Left lobe of liver (tissue), 2 donors: ENCODE data around the gene STYXL1. TPM values are rescaled to one million over a fixed set of nuclear protein-coding genes. Genes with fewer than 3 reads are reported as not detected.
"Not testable (repeated sequence)": the region's sequence is repeated elsewhere in the genome, so short reads cannot be mapped to it uniquely, and the experiment has no call there.

ENCODE experiments used
- ATAC-seq: fragments of 200-7000 bp; cut with Tn5 transposase; one replicate; pipeline ENCODE4 v1.9.1; 2020; ENCODE audit warnings: mild to moderate bottlenecking, moderate library complexity
- DNase-seq: peaks from one replicate; pipeline ENCODE4 v3.0.0-alpha.2; 2020; ENCODE audit warnings: low spot score
- total RNA-seq: library from RNA; stranded (reverse); gene quantifications from one replicate; pipeline ENCODE4 v1.2.1, GENCODE V29; 2021
- donor health status: DM: no; HTN: no; CAD: no; lungs with moderate emphysema.
- donor health status: DM: no; HTN: yes; CAD: no.

The STYXL1 gene
- total RNA-seq, 1 donor from 2014 or later, result 17.6 TPM

DNA sequence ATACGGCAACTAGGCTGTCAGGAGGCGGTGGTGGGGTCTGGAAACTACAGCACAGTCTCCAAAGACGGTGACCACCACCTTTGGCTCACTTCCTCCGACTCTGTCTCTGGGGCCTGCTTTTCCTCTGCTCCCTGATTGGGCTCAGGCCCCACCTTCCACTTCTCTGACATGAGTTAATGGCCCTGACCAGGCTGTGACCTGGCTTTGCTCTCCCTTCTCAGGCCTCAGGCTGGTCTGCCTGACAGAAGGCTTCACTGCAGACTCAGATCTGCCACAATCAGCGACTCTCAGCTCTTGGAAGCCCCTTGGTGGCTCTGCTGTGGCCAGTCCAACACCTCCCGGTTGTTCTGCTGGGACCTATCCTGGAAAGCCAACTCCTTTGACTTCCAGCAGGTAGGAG, 7.7 kb downstream of the STYXL1 start:
- DNase-seq (no peak), ATAC-seq (no peak)

DNA sequence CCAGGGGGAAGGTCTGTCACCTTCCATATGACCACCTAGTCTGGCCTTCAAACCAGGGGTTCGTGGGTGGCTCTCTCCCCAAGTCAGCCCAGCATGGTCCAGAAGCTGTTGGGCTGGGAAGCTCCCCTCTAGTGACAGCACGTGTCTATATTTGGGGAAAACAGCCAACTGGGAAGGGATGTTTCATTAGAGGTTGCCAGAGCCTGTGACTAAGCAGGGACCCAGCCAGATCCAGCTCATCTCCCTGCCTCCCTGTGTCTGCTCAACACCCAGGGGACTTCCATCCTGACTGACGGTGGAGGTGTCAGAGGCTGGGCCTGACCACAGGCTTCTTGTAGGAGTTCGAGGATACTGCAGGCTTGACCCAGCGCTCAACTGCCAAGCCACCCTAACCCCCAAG, 10.5 kb downstream of the STYXL1 start:
- no peak for DNase-seq
- peak; percentile 37 for ATAC-seq

DNA sequence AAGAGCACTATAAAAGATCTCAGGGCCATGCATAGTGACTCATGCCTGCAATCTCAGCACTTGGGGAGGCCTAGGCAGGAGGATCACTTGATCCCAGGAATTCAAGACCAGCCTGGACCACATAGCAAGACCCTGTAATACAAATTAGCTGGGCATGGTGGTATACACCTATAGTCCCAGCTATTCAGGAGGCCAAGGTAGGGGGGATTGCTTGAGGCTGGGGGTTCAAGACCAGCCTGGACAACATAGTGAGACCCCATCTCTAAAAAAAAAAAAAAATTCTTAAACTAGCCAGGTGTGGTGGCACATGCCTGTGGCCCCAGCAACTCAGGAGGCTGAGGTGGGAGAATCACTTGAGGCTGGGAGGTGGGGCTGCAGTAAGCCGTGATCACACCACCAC, 15.8 kb downstream of the STYXL1 start:
- no peak for DNase-seq
- ATAC-seq, result no peak

DNA sequence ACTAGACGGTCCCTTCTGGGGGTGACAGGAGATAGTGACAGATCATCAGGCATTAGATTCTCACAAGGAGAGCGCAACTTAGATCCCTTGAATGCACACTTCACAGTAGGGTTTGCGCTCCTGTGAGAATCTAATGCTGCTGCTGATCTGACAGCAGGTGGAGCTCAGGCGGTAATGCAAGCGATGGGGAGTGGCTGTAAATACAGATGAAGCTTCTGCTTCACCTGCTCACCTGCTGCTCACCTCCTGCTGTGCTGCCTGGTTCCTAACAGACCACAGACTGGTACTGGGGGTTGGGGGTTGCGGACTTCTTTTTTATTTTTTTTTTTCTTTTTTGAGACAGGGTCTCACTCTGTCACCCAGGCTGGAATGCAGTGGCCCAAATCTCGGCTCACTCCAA, 18.1 kb downstream of the STYXL1 start:
- not testable (repeated sequence) for ATAC-seq, DNase-seq

DNA sequence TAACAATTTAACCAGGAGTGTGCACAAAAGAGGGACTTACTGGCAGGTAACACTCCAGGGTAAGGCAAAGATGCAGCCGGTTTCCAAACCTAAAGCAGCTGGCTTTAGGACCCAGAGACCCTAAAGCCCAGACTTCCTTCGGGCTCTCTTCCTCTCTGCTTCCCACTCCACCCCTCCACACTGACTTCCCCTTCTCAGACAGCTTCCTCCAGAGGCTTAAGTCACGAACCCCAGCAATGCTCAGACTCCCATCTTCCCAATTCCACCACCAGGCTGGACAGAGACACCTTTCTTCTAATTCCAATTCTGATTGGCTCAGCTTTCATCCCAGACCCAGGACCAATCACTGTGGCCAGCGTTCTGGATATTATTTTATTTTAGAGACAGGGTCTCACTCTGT, 24.8 kb downstream of the STYXL1 start:
- DNase-seq (no peak), ATAC-seq (peak; percentile 36)

DNA sequence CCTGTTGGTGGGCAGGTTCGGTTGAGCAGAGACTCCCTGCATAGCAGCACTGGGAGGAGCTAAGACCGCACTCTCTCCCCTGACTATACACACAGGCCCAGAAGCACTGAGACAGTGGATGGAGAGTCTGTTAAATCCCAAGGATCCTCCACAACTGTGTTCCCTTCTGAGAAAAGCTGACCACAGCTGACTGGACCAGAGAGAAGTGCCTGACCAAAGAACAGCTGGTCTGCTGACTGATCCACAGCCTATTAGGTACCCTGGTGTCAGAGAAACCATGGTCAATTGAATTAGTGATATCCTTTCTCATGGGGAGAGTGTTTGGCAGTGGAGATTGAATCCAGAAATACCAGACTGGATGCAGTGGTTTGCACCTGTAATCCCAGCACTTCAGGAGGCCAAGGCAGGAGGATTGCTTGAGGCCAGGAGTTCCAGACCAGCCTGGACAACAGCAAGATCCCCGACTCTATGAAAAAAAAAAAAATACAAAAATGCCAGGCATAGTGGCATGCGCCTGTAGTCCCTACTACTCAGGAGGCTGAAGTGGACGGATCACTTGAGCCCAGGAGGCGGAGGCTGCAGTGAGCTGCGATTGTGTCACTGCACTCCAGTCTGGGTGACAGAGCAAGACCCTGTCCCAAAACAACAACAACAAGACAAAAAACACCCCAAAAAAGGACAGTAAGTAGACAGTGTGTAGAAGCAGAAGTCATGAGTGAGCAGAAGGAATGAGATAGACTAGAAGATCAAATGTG, 25.6 kb downstream of the STYXL1 start:
- ATAC-seq (no peak), DNase-seq (no peak)

DNA sequence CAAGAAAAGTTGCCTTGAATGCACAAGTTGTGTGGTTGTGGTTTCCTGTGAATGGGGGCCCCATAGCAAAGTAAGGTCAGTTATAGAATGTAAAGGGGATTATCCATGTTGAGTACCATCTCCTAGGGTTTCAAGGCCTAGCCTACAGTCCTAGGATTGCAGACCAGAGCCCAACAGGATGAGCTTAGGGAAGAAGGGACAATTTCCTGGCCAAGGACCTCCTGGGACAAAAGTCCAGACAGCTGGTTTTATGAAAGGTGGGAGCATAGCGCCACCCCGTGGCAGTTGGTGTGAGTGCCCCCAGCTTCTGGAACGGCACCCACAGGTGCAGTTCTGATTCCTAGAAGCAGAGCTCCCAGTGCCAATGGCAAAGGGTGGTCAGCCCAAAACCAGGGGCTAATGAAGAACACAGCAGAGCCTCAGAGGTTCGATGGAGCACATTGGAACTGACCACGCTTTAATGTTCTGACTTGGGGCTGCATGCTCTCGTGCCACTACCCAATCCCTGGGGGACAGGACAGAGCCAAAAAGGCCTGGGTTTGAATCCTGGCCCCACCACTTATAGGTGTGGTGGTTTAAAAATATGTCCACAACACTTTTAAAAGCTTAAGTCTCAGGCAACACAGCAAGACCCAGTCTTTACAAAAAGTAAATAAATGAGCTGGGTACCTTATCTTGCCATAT, 27.6 kb downstream of the STYXL1 start:
- DNase-seq, result peak; percentile 82
- peak; percentile 99 for ATAC-seq

DNA sequence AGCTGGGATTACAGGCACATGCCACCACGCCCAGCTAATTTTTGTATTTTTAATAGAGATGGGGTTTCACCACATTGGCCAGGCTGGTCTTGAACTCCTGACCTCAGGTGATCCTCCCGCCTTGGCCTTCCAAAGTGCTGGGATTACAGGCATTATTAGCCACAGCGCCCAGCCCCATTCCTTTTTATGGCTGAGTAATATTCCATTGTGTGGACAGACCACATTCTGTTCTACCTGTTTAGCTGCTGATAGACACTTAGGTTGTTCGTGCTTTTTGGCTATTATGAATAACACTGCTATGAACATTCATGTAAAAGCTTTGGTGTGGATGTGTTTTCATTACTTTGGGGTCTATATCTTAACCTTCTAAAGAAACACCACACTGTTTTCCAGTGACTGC, 29.3 kb downstream of the STYXL1 start:
- ATAC-seq, DNase-seq: not testable (repeated sequence)

DNA sequence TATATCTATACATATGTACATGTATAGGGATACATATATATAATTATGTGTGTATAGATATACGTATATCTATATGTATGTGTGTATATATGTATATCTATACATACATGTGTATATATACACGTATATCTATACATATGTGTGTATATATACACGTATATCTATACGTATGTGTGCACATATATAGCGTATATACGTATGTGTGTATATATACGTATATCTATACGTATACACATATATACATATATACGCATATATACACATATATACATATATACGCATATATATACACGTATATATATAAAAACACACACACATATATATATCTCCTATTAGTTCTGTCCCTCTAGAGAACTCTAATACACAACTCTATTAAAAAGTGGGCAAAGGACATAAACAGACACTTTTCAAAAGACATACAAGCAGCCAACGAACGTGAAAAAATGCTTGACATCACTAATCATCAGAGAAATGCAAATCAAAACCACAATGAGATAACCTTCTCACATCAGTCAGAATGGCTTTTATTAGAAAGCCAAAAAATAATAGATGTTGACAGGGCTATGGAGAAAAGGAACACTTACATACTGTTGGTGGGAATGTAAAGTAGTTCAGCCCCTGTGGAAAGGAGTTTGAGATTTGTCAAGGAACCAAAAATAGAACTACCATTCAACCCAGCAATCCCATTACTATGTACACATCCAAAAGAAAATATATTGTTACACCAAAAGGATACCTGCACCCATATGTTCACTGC, 31.4 kb downstream of the STYXL1 start:
- ATAC-seq (no peak), DNase-seq (no peak)

DNA sequence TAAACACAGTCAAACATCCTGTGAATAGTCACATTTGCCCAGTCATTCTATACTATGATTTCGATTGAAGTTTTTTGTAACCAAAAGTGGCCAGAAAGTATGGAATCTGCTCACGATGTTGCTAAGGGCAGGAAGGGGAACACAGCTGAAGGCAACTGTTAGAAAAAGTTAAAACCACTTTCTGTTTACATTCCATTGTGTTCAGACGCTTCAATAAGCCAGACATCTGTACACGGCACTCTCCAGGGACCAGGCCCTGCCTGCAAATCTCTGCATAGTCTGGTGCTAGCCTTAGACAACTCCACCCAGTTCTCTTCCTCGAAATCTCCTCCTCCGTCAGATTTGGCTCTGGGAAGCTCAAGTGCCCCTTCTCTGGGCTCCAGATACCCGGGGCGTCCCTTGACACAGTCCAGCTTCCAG, 36.3 kb downstream of the STYXL1 start:
- DNase-seq, result no peak
- ATAC-seq, result no peak

DNA sequence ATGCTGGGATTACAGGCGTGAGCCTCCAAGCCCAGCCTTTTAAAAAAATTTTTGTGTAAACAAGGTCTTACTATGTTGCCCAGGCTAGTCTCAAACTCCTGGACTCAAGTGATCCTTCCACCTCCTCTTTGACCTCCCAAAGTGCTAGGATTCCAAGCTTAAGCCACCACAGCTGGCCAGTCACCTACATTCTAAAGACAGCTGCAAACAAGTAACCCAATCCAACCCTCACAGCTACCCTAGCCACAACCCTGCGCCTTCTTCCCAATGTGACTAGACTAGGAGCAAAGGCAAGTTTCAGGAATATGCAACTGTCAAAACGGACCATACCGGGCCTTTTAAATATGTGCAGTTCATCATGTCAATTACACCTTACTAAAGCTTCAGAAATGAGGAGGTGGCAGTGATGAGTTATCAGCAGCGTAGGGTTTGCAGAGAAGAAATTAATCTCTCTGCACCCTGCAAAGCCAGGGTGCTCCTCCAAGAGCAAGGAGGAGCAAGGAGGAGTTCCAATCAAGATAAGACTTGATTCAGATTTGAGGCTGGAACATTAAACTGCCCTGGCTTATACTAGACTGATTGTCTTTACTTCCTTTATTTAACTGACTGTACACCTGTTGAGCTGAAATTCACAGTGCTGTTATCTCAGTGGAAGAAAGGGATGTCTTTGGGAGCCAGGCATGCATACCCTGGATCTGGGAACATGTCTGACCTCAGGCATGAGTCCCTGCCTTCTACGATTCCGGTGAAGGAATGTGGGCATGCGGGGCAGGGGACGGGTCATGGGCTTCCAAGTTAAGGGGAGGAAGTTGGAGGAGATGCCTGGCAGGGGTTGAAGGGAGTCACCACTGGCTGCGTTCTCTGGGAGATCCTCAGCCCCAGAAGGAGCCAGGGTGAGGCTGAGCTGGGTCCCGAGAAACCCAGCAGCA, 37.9 kb downstream of the STYXL1 start:
- ATAC-seq (no peak), DNase-seq (no peak)

DNA sequence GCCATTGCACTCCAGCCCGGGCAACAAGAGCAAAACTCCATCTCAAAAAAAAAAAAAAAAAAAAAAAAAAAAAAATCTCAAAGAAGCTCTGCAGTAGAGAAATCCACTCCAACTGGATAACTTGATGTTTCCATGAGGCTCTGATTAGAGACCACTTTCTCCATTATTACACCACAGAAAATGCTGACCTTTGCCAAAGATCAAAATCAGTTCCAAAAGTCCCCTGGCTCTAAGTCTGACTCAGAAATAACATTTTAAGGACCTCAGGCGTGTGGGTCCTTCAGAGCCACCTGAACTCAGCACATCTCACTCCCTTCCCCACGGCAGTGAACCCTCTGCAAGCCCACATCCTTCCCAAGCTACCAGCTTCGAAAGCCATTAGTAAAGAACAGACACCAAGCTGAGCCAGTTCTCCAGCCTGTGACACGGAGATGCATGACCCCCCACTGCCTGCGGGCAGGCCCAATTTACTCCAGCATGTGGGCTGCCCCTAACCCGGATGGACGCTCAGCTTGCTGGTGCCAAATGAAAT, 39.6 kb downstream of the STYXL1 start:
- ATAC-seq, result no peak
- no peak for DNase-seq

DNA sequence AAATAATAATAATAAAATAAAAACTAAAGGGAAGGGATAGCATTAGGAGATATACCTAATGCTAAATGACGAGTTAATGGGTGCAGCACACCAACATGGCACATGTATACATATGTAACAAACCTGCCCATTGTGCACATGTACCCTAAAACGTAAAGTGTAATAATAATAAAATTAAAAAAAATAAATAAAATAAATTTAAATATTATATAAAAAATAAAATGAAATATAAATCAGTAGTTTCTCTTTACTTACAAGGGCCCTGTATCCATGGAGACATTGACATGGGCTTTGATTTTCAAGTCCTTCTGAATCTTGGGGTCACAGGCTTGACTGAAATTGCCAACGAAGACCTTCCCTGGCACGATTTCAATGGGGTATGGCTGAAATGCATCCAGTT, 42.8 kb downstream of the STYXL1 start:
- not testable (repeated sequence) for ATAC-seq, DNase-seq

DNA sequence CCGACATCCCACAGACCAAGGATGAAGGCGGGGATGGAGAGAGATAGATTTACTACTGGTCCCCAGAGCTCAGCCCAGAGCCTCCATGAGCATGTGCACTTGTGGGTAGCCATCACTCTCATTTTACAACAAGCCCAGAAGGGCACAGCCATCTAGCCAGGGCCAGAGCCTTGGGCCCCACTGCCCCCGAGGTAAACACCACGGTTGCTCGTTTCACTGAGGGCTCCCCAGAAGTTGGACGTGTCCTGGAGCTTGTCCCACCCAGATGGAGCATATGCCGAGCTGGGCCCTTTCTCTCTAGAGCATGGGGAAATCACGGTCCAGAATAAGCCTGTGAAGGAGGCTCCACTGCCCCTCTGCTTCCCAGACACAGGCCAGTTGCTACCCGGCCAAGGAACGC, 44.4 kb downstream of the STYXL1 start:
- DNase-seq, result no peak
- no peak for ATAC-seq

DNA sequence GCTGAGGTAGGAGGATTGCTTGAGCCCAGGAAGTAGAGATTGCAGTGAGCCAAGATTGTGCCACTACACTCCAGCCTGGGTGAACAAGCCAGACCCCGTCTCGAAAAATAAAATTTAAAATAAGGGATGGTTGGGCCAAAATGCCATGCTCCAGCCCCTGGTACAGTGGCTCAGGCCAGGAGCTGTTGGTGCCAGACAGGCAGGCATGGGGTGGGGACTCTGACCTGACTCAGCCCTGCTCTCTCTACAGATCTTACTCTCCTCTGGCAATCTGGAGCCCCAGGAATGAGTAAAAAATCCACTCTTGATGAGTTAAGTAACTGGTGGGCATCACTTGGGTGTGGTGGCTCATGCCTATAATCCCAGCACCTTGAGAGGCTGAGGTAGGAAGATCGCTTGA, 45.0 kb downstream of the STYXL1 start:
- DNase-seq, result no peak
- ATAC-seq, result no peak

DNA sequence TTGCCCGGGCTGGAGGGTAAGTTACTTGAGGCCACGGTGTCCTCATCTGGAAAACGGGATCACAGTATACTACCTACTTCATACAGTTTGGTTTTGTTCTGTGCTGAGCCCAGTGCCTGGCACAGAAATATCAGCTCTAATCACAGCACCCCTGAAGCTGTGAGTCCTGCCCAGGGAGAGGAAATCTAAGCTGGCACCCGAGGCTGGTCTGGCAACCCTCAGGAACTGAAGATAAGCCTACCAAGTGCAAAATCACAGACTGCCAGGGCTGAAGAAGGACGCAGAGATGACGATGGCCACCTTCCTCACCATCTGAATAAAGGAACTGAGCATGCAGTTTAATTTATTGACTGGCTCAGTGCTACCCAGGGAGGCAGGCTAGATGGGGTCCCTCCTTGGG, 45.7 kb downstream of the STYXL1 start:
- no peak for ATAC-seq
- DNase-seq, result no peak

DNA sequence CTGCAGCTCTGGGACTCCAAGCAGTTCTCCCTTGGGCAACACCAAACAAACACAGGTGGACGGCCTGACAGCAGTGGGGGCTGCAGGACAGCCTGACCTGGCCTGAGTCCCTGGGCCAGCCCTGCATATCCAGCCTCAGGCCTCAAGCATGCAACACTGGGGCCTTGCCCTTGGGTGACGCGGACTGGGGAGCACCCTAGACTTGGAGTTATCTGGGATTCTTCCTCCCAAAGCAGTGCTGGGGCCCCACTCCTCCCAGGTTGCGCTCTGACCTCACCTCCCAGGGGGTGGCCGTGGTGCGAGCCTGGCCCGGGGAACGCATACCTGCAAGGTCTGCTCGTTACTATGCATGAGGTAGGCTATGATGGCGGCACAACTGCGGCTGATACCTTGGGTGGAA, 47.2 kb downstream of the STYXL1 start:
- DNase-seq, result no peak
- no peak for ATAC-seq

DNA sequence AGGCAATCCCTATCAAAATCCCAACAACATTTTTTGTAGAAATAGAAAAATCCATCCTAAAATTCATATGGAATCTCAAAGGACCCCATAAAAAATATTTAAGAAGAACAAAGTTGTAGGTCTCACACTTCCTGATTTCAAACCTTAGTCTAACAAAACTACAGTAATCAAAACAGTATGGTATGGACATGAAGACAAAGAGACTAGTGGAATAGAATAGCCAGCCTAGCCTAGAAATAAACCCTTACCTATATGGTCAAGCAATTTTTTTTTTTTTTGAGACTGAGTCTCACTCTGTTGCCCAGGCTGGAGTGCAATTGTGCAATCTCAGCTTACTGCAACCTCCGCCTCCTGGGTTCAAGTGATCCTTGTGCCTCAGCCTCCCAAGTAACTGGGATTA, 49.8 kb downstream of the STYXL1 start:
- no peak for DNase-seq
- ATAC-seq, result no peak

DNA sequence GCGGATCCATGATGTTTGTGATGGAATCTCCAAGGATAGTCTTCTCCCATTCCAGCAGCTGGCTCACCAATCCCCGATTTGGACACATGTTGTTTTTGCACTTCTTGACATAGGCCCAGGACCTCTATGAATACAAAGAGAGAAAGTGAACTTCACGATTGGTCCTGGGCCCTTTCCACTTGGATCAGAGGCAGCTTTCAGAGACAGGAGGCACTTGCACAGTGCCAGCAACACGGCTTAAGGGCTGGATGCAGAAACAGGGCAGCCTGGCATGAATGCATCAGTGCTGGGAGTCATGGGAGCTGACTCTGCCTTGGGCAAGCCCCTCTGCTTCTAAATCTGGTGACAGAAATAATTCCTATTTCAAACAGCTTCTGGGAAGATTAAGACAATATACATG, 51.3 kb downstream of the STYXL1 start:
- DNase-seq (no peak), ATAC-seq (no peak)

DNA sequence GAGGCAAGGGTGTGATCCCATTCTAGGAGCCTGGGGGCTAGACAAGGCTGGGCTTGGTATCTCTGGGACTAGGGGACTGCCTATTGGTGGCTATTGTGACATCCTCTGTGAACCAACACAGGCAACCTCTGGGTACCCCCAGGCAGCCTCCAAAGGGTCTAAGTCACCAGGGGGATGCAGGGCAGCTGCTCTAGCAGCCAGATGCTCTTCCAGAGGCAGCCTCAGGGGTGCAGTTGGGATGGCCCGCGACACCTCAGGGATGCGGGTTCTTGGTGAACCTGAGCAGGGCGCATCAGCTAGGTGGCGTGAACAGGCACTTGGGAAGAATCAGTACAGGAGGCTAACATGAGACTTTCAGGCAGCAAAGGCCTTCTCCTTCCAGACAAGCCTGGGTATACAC, 51.8 kb downstream of the STYXL1 start:
- ATAC-seq (no peak), DNase-seq (no peak)
